Fibroblast of skin of right biceps (primary cell): ENCODE measurements around the gene NT5M.

ENCODE experiments used
- DNase-seq: peaks from one replicate; pipeline ENCODE4 v3.0.0-alpha.2; 2013

Gene NT5M

DNA sequence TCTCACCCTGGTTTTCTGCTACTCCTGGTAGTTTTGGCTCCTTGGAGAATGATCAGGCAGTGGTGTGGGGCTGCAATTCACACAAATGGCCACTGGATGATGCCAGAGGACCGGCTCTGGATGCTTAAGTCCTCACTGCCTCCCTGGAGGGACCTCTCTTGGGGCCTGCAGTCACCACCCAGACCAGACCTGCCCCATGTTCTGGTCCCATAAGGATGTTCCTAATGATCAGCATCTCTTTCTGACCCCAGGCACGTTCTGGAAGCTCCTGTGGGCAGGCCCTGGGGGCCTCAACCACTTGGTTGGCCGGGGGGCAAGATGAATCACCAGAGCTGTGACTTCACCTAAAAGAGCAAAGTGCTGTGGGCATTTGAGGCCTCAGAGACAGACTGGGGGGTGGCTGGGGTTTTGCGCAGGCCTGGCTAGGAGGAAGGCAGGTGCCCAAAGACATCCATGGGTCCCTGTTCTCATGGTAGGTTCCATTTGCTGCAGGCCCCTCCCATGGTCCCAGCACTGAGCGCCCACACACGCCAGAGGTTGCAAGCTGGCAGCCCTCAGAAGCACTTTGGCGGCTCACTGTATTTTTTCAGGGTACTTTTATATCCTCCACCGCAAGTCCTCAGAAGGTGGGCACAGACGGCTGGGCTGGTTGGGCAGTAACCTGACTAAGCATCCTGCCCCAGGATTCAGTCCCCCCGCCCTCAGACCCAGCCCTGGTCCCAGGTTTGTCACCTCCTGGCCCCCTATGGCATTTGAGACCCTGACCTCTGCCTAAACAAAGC lies 53.2 kb downstream of the NT5M start:
- peak; percentile 75 for DNase-seq

DNA sequence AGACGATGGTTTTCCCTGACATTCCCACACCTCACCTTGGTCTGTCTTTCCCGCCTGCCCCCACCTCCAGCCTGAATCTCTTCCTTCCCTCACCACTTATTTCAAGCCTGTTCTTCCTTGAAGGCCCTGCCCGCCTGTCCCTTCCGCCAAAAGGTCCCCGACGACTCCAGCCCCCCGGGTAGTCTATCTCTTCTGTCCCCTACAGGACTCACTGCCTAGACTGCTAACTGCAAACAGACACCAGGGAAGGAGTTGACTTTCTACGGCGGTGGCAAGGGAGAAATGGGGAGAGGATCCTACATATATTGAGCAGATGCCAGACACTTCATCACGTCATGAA lies 53.7 kb downstream of the NT5M start:
- no peak for DNase-seq

DNA sequence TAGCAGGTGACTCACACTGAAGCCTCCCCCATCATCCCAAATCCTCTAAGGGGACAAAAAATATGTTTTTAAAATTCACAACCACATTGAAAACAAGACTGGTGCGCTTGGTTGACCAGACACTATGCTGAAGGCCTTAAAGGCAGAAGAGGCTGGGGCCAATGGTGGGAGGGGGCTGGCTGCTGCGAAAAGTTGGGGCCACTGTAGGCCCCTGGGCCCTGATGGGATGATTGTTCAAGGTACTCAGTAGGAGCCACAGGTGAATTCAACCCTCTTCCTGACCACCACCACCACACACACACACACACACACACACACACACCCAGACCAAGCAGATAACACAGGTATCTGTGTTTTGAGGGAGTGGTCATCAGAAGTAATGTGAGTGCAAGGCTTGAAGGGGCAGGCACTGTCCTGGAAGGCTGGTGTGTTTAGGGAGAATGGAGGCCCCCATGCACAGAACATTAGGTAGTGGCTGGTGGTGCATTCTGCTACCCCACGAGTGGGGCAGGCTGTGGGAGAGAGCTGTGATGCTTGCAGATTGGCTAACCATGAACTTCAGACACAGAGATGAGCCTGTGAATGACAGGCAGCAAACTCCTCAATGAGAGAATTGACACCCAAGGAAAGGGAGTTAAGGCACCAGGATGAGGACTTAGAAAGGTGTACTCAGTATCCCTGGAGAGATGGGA lies 55.0 kb downstream of the NT5M start:
- DNase-seq, result no peak

DNA sequence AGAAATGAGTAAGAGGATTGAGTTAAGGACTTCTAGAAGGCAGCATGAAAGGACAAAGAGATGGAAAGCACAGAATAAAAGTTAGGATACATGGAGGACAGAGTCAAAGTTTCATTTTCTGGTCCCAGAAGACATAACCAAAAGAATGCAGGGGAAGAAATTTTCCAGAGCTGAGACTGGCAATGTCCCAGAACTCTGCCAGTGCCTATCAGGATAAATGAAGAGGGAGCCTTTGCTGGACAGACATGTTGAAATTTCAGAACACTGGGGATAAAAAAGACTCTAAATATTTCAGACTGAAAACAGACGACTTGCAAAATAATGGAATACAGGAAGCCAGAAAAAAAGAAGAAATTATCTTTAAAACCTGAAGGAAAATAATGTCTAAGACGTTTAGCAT lies 55.7 kb downstream of the NT5M start:
- DNase-seq, result no peak

DNA sequence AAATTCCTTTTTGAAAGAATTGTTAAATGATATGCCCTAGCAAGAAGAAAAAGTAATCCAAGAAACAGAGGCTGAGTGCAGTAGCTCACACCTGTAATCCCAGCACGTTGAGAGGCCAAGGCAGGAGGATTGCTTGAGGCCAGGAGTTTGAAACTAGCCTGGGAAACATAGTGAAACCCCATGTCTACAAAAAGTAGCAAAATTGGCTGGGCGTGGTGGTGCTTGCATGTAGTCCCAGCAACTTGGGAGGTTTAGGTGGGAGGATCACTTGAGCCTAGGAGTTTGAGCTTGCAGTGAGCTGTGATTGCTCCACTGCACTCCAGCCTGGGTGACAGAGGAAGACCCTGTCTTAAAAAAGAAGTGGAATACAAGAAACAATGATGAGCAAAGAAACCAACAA lies 56.1 kb downstream of the NT5M start:
- no peak for DNase-seq

DNA sequence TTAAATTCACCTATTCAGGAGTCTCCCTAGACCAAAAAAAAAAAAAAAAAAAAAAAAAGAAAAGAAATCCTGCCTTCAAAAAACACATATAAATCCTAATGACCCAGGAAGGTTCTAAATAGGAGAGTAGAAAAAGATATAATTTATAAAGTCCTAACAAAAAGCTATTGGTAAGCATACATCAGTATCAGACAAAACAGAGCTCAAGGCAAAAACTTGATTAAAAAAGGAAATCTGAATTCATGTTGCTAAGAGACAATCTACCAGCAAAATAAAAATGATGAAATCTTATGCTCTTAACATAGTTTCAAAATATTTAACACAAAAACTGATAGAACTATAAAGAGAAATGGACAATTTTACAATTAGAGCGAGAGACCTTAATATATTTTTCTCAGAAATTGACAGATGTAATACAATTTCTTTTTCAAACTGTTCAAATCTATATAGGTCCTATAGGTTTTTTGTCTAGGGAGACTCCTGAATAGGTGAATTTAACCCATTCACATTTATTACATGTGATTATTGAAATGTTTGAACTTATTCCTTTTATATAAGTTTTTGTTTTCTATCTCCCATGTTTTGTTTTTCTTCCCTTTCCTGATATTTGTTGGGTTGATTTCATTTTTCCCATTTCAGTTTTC lies 57.0 kb downstream of the NT5M start:
- no peak for DNase-seq

DNA sequence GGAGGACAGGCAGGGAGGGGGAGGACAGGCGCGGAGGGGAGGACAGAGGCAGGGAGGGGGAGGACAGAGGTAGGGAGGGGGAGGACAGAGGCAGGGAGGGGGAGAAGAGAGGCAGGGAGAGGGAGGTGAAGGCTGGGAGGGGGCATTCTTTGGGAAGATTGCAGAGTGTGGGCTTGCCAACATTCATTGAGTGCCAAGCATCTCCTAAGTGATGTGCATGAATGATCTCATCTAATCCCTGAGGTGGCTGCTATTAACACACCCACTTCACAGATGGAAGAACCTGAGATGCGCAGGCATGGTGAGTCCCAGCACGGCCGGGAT lies 58.3 kb downstream of the NT5M start:
- DNase-seq, result no peak

DNA sequence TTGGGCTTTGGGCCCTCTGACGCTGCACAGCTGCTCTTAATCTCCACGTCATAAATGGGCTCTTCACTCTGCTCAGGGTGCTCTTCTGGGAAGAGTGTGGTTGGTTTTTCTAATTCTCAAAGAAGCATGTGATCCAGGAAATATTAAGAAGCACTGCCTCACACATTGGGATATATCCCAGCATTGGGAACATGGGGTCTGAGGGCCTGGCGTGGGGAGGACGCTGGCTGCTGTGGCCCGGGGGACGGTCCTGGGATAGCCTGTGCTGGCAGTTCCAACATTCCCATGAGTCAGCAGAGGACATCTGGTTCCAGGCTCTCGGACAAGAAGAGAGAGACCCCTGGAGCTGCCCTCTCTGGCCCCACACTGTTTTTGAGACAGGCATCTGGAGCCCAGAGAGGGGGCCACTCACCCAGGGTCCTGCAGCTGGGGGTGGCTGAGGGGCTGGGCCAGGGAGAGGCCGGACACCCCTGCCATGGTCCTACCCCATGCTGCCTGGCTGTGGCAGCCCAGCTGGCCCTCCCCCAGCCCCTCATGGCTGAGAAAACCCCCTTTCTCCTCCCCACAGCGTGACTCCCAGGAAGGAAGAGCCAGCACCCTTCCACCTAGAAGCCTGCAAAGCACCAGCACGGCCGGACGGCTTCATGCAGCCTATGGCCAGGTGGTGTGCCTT lies 58.8 kb downstream of the NT5M start:
- no peak for DNase-seq

DNA sequence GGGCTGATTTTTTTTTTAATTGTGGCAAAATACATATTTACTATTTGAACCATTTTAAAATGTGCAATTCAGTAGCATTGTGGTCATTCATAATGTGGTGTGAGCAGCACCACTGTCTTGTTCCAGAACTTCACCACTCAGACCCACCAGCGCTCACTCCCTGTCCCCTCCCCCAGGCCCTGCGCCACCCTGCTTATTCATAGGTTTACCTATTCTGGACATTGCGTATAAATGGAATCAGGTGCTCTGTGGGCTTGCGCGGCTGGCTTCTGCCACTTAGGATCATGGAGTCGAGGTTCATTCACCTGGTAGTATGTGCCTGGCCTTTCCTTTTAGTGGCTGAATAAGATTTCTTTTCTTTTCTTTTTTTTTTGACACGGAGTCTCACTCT lies 59.4 kb downstream of the NT5M start:
- DNase-seq, result no peak

DNA sequence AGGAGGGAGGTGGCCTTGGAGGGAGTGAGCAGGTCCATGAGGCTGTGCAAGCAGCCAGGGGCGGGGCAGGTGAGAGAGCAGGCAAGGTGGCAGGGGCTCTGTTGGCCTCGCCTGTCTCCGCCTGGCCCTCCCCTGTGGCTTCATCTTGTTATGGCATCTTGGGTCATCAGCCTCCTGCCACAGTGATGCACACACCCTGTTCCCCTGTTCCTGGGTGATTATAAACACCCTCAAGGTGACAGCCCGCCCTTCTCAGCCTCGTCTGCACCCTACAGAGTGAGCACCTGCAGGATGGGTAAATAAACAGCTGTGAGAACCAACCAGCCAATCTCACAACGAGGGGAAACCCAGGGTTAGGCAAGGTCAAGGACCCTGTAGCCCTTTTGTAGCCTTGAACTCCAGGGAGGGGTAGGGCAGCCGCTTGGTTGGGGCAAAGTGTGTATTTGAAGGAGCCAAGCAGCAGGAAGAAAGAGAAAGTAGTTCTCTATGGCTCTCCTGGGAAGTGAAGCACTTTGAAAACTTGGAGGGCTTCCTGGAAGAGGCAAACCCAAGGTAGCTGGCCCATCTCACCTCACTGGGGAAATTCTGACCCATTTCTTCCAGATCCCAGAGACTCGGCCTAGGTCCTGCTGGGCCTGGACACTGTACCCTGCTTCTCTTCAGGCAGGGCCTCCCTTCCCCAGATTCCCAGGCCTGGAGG lies 60.6 kb downstream of the NT5M start:
- DNase-seq, result no peak

DNA sequence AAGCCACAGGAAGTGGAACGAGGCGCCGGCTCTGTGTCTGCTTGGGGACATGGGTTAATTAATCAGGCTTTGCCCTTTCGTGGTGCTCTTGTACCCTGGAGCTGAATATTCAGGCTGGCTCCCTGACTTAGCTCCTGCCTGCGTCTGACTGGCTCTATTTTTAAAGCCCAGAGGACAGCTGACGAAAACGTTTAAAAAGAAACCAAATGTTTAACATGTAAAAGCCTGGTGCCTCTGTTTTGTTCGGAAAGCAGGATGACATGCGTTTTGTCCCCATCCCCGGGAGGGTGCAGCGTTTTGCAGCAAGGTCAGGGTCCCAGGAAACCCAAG lies 61.1 kb downstream of the NT5M start:
- DNase-seq, result no peak

DNA sequence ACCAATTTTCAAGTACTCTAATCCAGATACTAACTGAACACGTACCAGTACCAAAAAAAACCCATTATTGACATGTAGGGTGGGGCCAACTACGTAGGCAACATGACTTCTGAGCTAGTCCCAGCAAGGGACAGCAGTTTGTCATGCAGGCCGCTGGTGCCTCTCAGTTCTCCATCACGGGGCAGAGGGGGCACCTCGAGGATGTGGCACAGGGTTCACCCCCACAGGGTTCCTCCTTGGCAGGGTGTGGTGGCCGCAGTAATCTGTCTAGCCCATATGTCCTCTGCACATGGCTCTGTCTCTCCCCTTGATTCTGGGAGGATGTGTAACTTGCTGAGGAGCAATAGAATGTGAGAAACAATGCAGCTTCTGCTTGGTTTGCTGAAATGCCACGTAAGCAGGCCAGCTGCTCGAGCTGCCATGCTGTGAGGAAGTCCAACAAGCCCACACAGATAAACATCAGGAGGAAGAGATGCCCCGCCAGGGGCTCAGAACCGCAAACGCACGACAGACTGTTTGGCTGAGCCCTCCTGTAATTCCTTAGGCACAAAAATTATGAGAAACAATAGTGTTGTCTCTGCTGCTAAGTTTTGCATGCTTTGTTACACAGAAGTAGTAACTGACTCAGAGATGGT lies 62.4 kb downstream of the NT5M start:
- DNase-seq, result no peak

DNA sequence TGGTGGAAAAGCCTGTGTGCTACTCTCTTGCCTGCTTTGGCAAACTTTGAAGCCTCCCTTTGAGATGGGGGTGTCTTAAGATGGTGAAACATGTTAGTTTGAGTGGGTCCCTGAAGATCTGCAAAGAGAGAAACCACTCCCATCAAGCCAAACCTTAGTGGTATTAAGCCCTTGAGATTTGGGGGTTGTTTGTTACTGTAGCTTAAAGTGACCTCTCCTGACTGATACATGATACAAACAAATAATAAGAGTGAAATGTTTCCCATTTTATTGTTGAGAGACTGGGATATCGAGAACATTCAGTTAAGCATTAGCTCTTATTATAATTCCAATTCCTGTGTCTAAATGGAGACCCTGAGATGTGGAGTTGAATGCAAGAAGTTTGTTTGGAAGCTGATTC lies 63.1 kb downstream of the NT5M start:
- no peak for DNase-seq

DNA sequence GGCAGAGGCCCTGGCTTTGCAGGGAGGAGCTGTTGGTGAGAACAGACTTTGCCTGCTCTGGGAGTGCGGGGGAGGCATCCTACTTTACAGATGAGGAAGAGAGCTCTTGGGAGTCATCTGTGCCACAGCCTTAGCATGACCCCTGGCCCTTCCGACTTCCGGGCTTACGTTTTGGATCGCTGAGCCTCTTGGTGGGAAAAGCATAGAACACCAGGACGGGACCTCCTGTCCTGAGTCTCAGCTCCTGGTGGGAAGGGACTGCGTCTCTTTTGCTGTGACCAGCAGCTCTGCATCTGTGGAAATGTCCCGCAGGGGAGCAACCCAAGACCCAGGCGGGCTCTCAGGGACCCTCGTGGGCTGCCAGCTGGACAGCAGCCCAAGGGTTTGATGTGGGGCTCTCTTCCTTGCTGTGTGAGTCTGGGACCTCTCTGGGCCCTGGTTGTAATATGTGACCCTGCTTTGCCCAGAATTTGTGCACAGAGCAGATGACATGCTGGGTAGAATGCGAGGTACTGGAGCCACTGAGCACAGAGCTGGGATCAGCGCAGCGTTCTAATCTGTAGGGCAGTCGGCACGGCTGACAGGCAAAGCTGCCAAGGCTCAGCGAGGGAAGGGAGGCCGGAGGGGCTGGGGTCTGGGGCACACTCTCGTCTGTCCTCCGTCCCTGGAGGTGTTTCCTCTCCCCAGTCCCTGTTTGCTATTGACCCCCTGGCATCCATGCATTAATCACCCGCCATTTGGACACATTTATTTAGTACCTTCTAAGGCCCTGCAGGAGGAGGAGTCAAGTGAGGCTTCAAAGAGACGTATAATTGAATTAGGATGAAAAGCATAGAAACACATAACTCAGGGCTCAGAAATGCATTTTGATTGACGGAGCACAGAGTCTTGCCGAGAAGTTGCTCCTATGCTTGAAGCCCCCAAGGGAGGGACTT lies 64.0 kb downstream of the NT5M start:
- no peak for DNase-seq

DNA sequence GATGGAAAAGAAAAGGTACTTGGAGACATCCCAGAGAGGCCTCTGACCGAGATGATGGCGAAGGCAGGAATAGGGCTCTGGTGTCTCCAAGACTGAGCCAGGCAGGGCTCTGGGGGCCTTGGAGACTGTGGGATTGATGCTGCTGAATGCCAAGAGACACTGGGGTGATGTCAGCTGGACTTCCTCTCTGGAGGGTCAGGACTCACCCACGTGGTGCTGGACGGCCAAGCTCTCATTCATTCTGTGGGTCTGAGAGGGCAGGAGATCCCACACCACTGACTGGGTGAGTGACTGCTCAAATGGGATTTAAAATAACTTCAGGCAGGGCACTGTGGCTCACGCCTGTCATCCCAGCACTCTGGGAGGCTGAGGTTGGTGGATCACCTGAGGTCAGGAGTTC lies 64.8 kb downstream of the NT5M start:
- DNase-seq, result no peak

DNA sequence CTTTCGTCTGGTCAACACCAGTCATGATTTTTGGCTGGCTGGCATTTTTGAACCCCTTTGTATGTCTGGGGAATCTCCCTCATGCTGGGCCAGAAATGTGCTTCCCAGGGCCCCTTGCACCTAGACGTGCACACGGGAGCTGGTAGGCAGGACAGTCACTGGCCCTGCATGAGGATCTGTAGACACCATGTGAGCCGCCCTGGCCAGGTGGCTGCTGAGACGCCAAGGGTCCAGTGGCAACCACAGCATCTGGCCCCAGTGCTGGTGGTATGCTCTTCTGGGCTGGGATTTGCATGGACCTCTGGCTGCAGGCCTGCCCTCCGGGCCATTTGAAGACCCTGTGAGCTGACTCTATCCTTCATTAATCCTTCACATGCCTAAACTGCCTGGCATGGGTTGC lies 67.5 kb downstream of the NT5M start:
- no peak for DNase-seq

DNA sequence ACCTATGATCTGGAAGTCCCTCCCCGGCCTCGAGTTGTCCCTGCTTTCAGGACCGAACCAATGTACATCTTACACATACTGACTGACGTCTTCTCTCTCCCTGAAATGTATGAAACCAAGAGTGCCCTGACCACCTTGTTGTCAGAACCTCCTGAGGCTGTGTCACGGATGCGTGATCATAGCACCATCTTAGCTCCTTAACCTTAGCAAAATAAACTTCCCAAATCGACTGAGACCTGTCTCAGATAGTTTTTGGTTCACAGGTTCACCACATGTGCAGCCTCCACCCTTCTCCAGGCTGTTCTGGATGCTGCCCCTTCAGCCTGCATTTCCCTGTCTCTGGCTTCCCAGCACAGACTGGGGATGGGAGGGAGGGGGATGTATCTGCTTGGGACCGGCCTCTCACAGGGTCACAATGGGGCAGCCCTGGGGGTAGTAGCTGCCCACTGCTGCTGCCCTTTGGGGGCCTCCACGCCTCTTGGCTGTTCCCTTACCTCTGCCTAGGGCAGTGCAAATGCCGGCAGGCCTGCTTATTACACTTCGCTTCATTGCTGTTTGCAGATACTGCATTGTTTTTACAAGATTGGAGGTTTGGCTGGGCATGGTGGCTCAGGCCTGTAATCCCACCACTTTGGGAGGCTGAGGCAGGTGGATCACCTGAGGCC lies 69.8 kb downstream of the NT5M start:
- no peak for DNase-seq

DNA sequence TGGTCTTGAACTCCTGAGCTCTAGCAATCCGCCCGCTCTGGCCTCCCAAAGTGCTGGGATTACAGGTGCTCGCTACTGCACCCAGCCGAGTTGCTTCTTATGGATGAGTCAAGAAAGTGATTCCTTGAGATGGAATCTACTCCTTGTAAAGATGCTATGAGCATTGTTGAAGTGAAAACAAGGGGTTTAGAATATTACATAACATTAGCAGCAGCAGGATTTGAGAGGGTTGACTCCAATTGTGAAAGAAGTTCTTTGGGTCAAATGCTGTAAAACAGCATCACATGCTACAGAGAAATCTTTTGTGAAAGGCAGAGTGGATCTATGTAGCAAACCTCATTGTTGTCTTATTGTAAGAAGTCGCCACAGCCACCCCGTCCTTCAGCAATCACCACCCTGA lies 72.7 kb downstream of the NT5M start:
- DNase-seq, result no peak

DNA sequence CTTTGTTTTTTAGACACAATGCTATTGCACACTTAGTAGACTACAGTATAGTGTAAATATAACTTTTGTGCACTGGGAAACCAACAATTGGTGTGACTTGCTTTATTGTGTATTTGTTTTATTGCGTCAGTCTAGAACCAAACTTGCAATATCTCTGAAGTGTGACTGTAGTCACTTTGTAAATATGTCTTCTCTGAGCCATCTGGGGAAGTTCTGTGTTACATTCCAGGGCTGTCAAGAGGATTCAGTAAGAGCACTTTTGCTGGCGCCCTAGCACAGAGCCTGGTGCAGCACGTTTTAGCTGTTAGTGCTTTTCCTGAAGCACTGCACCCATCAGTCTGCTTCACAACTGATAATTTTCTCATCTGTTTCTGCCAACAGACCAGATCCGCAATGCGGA lies 73.2 kb downstream of the NT5M start:
- DNase-seq, result peak; percentile 40

DNA sequence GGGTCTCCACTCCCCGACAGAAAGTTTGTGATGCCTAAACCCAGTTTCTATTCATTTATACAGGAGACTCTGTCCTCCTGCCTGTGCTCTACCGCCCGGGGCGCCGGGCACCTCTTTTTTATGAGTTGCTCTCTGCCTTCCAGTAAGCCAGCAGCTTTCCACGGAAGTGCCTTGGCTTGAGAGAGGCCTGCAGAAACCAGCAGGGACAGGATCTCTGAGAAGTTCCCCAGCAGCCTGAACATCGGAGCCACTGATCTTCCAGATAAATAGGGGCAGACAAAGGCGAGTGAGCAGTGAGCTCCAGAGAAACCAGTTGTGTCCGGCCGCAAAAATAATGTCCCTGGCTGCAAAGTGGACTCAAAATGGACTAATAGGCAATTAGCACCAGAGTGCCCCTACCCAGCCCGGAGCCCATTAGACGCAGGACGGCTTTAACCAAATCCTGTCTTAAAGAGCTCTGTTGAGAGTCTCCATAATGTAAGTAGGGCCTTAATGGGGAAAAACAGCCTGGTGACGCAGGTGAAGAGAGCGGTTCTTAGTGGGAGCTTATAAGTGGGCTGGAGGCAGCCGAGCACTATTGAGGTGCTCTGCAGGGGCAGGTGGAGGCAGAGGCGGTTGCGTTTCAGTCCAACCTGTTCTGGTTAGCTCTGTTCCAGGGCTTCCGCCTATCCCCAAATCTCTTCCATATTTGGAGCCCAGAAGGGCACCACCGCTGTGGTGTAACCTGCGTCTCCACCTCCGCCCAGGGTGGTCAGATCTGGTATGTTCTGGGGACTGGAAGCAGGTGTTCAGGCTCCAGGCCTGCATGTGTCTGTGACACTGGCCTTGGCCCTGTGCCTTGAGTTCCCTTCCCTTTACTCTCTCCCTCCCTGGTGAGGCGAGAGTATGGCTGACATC lies 74.1 kb downstream of the NT5M start:
- DNase-seq, result no peak
